Mesothelial cell of epicardium (in vitro differentiated cells): Measurements from ENCODE around the gene HTR3C. TPM values are rescaled to one million over a fixed set of nuclear protein-coding genes. Genes with fewer than 3 reads are reported as not detected.
"Not testable (repeated sequence)": the region's sequence is repeated elsewhere in the genome, so short reads cannot be mapped to it uniquely, and the experiment has no call there.

Source experiments
- DNase-seq, 2 experiments: peaks; one replicate each; pipeline ENCODE4 v3.0.0; 2021; ENCODE audit warnings: low spot score in 2 of 2; ENCODE audit not compliant: unreplicated experiment in 2 of 2
- H3K27ac Mint-ChIP-seq: 2 replicates; pipeline ENCODE4 v1.8.0; 2021; ENCODE audit warnings: mixed read lengths
- H3K27me3 Mint-ChIP-seq: 2 replicates; pipeline ENCODE4 v1.8.0; 2021; ENCODE audit warnings: low read depth, mixed read lengths
- H3K36me3 Mint-ChIP-seq: 2 replicates; pipeline ENCODE4 v1.8.0; 2021; ENCODE audit warnings: mixed read lengths
- H3K4me1 Mint-ChIP-seq: 2 replicates; pipeline ENCODE4 v1.8.0; 2021; ENCODE audit warnings: mixed read lengths
- H3K4me3 Mint-ChIP-seq: 2 replicates; pipeline ENCODE4 v1.8.0; 2021; ENCODE audit warnings: mild to moderate bottlenecking, moderate library complexity, mixed read lengths
- H3K9me3 Mint-ChIP-seq: 2 replicates; pipeline ENCODE4 v1.8.0; 2021; ENCODE audit warnings: mixed read lengths
- CTCF ChIP-seq: fragments of 200-600 bp; sonication (generic); IDR thresholded peaks from one replicate; pipeline ENCODE4 v1.5.0; 2021; ENCODE audit warnings: antibody characterized with exemption; ENCODE audit not compliant: unreplicated experiment
- total RNA-seq: library from RNA; stranded (reverse); gene quantifications from 3 replicates; pipeline ENCODE4 v1.2.1, GENCODE V29; 2021

The HTR3C gene
- total RNA-seq, 1 donor from 2014 or later = not detected

DNA sequence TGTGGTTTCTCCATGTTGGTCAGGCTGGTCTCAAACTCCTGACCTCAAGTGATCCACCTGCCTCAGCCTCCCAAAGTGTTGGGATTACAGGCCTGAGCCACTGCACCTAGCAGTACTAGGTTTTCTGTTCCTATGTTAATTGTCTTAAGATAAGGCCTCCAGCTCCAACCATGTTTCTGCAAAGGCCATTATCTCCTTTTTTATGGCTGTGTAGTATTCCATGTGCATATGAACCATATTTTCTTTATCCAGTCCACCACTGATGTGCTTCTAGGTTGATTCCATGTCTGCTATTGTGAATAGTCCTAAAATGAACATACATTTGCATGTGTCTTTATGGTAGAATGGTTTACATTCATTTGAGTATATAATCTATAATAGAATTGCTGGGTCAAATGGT is 9.8 kb downstream of the HTR3C start:
- H3K4me3 Mint-ChIP-seq = no peak overlapping the region
- no peaks in the 10 kb centered on the region for H3K4me1 Mint-ChIP-seq
- TF ChIP-seq CTCF = no peak
- no peak overlapping the region for H3K27ac Mint-ChIP-seq
- no peaks in the 10 kb centered on the region for H3K36me3 Mint-ChIP-seq
- DNase-seq = no peak
- no peaks in the 10 kb centered on the region for H3K9me3 Mint-ChIP-seq
- H3K27me3 Mint-ChIP-seq = peaks cover 2% of the 10 kb centered on the region

- DNase-seq = no peak
- Mint-ChIP-seq H3K9me3 (peaks cover 9% of the 10 kb centered on the region), H3K27me3 (peaks cover 2% of the 10 kb centered on the region), H3K4me1 (no peaks in the 10 kb centered on the region), H3K36me3 (no peaks in the 10 kb centered on the region), H3K4me3 (no peak overlapping the region), H3K27ac (no peak overlapping the region)
- no peak for TF ChIP-seq CTCF
These were observed 13.4 kb downstream of the HTR3C start for GRCh38 chr3:184066211-184066610.

DNA sequence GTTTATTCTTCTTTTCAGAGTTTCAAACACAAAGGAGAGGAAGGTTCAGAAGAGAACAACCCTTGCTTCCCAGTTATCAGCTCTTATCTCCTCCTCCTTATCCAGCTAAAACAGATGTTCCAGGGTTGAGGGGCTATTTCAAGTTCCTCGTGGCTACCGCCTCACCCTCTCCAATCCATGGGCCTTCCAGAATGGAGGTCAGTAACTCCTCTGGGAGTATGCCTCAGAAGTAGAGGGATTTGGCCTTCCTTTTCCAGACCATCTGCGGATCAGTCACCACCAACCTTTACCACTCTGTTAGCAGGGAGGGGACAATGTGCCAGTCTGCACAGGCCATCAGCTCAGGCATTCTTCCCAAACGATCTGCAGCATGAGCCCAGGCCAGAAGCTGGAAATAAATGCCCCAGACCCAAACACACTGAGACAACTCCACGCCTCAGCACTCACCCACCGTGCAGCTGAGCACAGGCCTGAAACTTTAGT is 14.8 kb downstream of the HTR3C start:
- no peak overlapping the region for H3K4me3 Mint-ChIP-seq
- H3K4me1 Mint-ChIP-seq = no peaks in the 10 kb centered on the region
- H3K27me3 Mint-ChIP-seq = peaks cover 2% of the 10 kb centered on the region
- no peak for DNase-seq
- peaks cover 10% of the 10 kb centered on the region for H3K9me3 Mint-ChIP-seq
- no peak overlapping the region for H3K27ac Mint-ChIP-seq
- no peaks in the 10 kb centered on the region for H3K36me3 Mint-ChIP-seq
- TF ChIP-seq CTCF = no peak

GRCh38 chr3:184068344-184068743 is 15.5 kb downstream of the HTR3C start:
- no peak for TF ChIP-seq CTCF
- no peak for DNase-seq
- Mint-ChIP-seq H3K27ac (no peak overlapping the region), H3K4me3 (no peak overlapping the region), H3K36me3 (no peaks in the 10 kb centered on the region), H3K27me3 (peaks cover 2% of the 10 kb centered on the region), H3K4me1 (no peaks in the 10 kb centered on the region), H3K9me3 (peaks cover 10% of the 10 kb centered on the region)

GRCh38 chr3:184071142-184071541 is 18.3 kb downstream of the HTR3C start:
- DNase-seq, H3K27me3 Mint-ChIP-seq, H3K27ac Mint-ChIP-seq, H3K36me3 Mint-ChIP-seq, H3K9me3 Mint-ChIP-seq, H3K4me3 Mint-ChIP-seq, H3K4me1 Mint-ChIP-seq: not testable (repeated sequence)

- peaks cover 10% of the 10 kb centered on the region for H3K9me3 Mint-ChIP-seq
- DNase-seq = no peak
- no peaks in the 10 kb centered on the region for H3K36me3 Mint-ChIP-seq
- no peaks in the 10 kb centered on the region for H3K4me1 Mint-ChIP-seq
- no peak overlapping the region for H3K4me3 Mint-ChIP-seq
- H3K27me3 Mint-ChIP-seq = no peaks in the 10 kb centered on the region
- H3K27ac Mint-ChIP-seq = no peak overlapping the region
- no peak for TF ChIP-seq CTCF
These were observed 20.8 kb downstream of the HTR3C start for GRCh38 chr3:184073621-184074020.
